ENCODE results near the gene GH2.

The GH2 gene

GRCh38 chr17:63838631-63839171 is 43.0 kb downstream of the GH2 start:
- no peak for DNase-seq

- no peak for DNase-seq
These were observed 43.7 kb downstream of the GH2 start for GRCh38 chr17:63837962-63838600.

GRCh38 chr17:63837480-63837879 is 44.3 kb downstream of the GH2 start:
- DNase-seq, result no peak

DNA sequence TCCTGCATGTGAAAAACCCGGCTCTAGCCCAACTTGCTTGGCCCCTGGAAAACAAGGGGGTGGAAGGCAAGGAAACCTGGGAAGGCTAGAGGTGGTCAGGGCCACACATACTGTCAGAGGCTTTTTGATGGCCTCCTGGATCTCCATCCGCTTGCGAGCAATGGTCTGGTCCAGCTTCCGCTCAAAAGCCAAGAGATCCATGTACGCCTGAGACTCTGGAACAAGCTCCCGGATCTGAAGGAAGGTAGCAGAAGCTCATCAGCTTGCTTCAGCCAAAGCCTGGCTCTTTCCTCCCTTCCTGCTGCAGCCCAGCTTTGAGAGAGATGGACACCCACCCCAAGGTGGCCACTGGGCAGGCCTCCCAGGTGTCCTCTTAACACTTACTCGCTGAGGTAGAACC is 44.9 kb downstream of the GH2 start:
- DNase-seq, result no peak

GRCh38 chr17:63835167-63835720 is 46.5 kb downstream of the GH2 start:
- no peak for DNase-seq

DNA sequence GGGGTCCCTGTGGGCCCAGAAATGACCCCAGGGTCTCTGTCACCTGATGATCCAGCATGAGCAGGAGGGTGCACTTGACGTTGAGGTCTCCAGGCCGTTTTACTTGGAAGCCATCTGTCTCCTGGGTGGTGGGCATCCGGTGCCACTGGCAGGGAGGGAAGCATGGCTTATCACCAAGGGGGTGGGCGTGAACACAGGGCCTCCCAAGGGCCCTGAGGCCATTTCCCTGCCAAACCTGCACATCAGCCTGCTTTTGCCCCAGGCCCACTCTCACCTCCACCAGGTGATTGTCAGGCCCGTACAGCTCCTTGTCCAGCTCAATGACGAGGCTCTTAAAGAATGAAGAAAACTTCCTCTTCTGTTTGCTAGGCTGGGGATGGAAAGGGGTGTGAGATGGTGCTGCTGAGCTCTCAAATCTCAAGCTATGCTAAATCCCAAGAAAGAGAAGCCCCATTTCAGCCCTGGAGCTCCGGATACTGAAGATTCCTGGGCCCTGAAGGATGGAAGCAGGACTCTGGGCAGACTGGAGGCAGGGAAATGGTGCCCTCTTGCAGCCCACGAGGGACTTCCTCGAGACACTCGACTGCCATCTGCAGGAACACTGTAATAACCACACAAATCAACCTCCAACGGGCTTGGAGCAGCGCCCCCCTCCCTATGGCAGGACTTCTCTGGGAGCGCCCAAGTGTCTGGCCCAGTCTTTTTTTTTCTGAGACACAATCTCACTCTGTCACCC is 47.1 kb downstream of the GH2 start:
- DNase-seq, result no peak

GRCh38 chr17:63833741-63834373 is 47.9 kb downstream of the GH2 start:
- no peak for DNase-seq

- no peak for DNase-seq
These were observed 48.6 kb downstream of the GH2 start for GRCh38 chr17:63833026-63833740.

GRCh38 chr17:63832455-63832854 is 49.3 kb downstream of the GH2 start:
- DNase-seq, result no peak

GRCh38 chr17:63832014-63832413 is 49.7 kb downstream of the GH2 start:
- DNase-seq, result no peak

DNA sequence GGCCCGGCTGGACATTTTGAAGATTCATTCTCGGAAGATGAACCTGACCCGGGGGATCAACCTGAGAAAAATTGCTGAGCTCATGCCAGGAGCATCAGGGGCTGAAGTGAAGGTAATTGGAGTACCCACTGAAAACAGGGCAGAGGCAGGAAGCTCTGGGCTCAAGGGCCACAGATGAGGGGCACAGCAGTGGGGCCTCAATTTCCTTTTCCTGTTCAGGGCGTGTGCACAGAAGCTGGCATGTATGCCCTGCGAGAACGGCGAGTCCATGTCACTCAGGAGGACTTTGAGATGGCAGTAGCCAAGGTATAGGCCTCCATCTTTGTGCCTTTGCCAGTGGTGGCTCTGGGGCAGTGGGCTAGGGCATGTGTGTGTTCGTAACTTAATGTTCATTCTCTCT is 50.2 kb downstream of the GH2 start:
- no peak for DNase-seq

- DNase-seq, result no peak
These were observed 50.7 kb downstream of the GH2 start for GRCh38 chr17:63830904-63831491.

- no peak for DNase-seq
These were observed 51.5 kb downstream of the GH2 start for GRCh38 chr17:63830278-63830677.
